Spleen (tissue), 11 donors: ENCODE results near the gene SNX1. TPM values are rescaled to one million over a fixed set of nuclear protein-coding genes. Genes with fewer than 3 reads are reported as not detected.

ENCODE experiments used
- DNase-seq: peaks from one replicate; pipeline ENCODE4 v3.0.0-alpha.2; 2020
- H3K27ac ChIP-seq, 8 donors: fragments of 200-600 bp; sonication (generic) in 7 of 8; 1 replicate in 4 of 8; 2 replicates in 4 of 8; pipeline versions ENCODE4 v1.5.0 to v1.8.0; 2016 to 2021; ENCODE audit warnings: inconsistent platforms in 4 of 8, mild to moderate bottlenecking in 4 of 8, moderate library complexity in 1 of 8
- H3K27me3 ChIP-seq, 7 donors: fragments of 200-600 bp; sonication (generic) in 6 of 7; replicated peaks in 1 of 7; 1 replicate in 4 of 7; 2 replicates in 3 of 7; pipeline versions ENCODE4 v1.5.0 to v1.8.0; 2016 to 2021; ENCODE audit warnings: inconsistent platforms in 3 of 7, mild to moderate bottlenecking in 1 of 7
- H3K36me3 ChIP-seq, 6 donors: fragments of 200-600 bp; sonication (generic) in 5 of 6; 1 replicate in 4 of 6; 2 replicates in 2 of 6; pipeline versions ENCODE4 v1.5.0 to v1.8.0; 2016 to 2021; ENCODE audit warnings: inconsistent platforms in 2 of 6
- H3K4me1 ChIP-seq, 6 donors: fragments of 200-600 bp; sonication (generic) in 5 of 6; 1 replicate in 3 of 6; 2 replicates in 3 of 6; pipeline versions ENCODE4 v1.5.0 to v1.8.0; 2016 to 2021; ENCODE audit warnings: inconsistent platforms in 3 of 6
- H3K4me3 ChIP-seq, 8 donors: fragments of 200-600 bp; sonication (generic) in 7 of 8; 1 replicate in 4 of 8; 2 replicates in 4 of 8; pipeline versions ENCODE4 v1.5.0 to v1.8.0; 2016 to 2021; ENCODE audit warnings: inconsistent platforms in 4 of 8, mild to moderate bottlenecking in 4 of 8, moderate library complexity in 2 of 8
- H3K9me3 ChIP-seq, 8 donors: fragments of 200-600 bp; sonication (generic) in 7 of 8; 1 replicate in 4 of 8; 2 replicates in 4 of 8; pipeline versions ENCODE4 v1.5.0 to v1.8.0; 2016 to 2021; ENCODE audit warnings: inconsistent platforms in 4 of 8
- POLR2A ChIP-seq, 3 donors: fragments of 450-650 bp; IDR thresholded peaks; one replicate each; pipeline ENCODE4 v1.5.1; 2017; ENCODE audit warnings: antibody characterized with exemption in 3 of 3, mild to moderate bottlenecking in 1 of 3
- POLR2AphosphoS5 ChIP-seq, 3 donors: sonication (generic); formaldehyde crosslinking; IDR thresholded peaks; one replicate each; pipeline ENCODE4 v1.5.1; 2017; ENCODE audit warnings: antibody characterized with exemption in 3 of 3
- WGBS, 5 donors: extraction: QIAGEN DNeasy Blood & Tissue Kit in 3 of 5; methylation state at CpG; one replicate each; pipeline versions ENCODE4 v1.1.5 to v1.1.7; 2013 to 2018; 5-methylcytosine and 5-hydroxymethylcytosine counted together
- intact Hi-C: fragments of 100-400 bp; cut with DNase I; formaldehyde crosslinking; loops from one replicate; pipeline ENCODE4 v1.15.0; 2023; ENCODE audit warnings: low total_unique reads
- polyA plus RNA-seq, 3 donors: library from polyadenylated mRNA; stranded (reverse); fragments of 200-250 nt; gene quantifications; one replicate each; pipeline ENCODE4 v1.2.1, GENCODE V29; 2013
- total RNA-seq, 7 donors: library from RNA; depleted of rRNA in 3 of 7; stranded (reverse); fragments of >200 nt in 3 of 7; fragmentation: NEBNext Ultra II Directional in 4 of 7; extraction: Animal tissue kit (Norgen Biotek cat#: 25700) in 4 of 7; gene quantifications; one replicate each; pipeline versions ENCODE4 v1.1.0 to v1.2.1, GENCODE V29; 2016 to 2021
- TF ChIP-seq, protein P1 (sequence below), 11 experiments: fragments of 200-600 bp in 7 of 11; fragments of 450-650 bp in 4 of 11; sonication (generic) in 4 of 11; IDR thresholded peaks in 8 of 11; conservative IDR thresholded peaks in 3 of 11; 1 replicate in 7 of 11; 2 replicates in 4 of 11; pipeline versions ENCODE4 v1.4.0 to v1.8.0; 2016 to 2021; ENCODE audit warnings: antibody characterized with exemption in 11 of 11, inconsistent platforms in 4 of 11, mild to moderate bottlenecking in 1 of 11
- donor health status: healthy with polysubstance abuse.
- donor health status: DM: no; HTN: no; CAD: no; lungs with moderate emphysema.
- donor health status: DM: no; HTN: no; CAD: no.
- donor health status: Bipolar disorder and iron deficiency.
- donor health status: healthy.
- donor health status: DM: no; HTN: no; CAD: no.
- donor health status: DM: yes; HTN: yes; CAD: no.

Gene SNX1
- total and polyA plus RNA-seq, 10 donors: 45.5 to 161 (median 112) TPM

DNA sequence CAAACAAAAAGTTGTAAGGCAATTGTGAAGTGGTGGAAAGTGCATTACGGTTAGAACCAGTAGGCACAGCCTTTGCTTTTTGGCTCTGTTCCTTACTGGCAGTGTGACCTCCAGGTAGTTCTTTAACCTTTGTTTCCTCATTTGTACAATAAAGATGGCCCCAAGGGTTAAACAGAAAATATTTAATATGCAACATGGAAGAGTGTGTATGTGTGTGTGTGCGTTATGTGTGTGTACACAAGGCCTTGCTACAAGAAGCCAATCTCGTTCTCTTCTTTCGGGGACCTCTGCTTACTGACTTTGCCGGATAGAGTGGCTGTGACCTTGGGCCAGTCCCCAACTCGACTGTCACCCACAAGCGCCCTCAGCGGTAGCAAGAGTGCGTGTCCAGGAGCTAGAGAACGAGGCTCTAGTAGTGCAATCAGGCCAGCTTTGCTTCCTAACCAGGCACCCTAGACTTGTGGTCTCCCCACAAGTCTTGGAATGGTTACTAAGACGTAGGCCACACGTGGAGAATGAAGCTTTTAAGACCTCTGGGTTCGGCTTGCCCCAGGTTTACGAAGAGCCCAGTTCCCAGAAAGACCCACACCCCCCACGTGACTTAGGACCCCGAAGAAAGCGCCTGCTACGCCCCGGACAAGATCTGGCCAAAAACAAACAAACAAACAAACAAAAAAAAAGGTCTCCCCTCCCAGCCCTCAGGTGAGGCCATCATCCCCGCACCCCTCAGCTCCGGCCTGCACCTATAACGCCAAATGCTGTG lies 2.7 kb upstream of the SNX1 start:
- DNase-seq: peak; percentile 88

DNA sequence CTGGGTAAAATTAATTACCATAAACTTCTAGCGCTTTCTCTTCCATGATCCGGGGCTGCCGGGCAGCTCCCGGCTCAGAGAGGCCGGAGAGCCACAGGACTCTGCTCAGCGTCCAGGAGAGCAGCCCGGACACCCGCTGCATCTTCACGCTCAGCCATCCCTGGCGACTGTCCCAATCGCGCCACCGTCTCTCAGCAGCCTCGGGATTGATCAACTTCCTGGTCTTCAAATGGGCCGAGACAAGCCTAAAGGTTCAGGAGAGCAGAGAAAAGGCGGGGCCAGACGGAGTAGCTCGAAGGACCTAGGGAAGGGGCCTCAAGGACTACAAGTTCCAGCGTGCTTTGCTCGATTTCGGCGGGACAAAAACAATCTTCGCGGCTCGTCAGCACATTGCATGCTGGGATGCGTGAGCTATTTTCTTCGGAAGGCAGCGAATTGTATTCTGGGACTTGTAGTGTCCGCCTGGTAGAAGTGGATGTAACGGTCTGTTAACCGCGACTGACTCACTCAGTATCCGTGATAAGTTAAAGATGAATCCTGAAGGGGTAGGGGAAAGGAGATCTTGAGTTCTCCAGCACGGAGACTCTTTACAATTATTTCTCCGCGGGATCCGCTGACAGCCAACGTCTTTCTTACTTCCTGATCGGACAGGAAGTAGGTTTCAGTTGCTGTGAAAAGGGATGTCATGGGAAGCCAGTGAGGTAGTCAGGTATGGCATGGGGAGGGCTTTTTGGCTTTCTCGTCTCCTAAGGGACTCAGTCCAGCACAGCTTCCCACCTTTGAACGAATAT lies 2.0 kb upstream of the SNX1 start, which contains the start of gene CIAO2A:
Gene CIAO2A, minus strand, starts transcription at position 212 of the 791 bp plus-strand sequence. Its CDS starts 70 bp downstream, at position 142.
- DNase-seq: peak; percentile 96
- Histone ChIP-seq H3K27ac (peak within 1 kb of the TSS; percentile 88 to 97 (median 94)), H3K27me3 (no peaks in the 10 kb centered on the region), H3K36me3 (peaks cover 0 to 5% (median under 1%) of the 10 kb centered on the region in 6 donors), H3K4me1 (peaks cover 49 to 89% (median 83%) of the 10 kb centered on the region in 6 donors), H3K4me3 (peak within 1 kb of the TSS; percentile 72 to 95 (median 83)), H3K9me3 (no peaks in the 10 kb centered on the region)
- 0 to 1% (median 0%) methylated on average over 37 to 41 of the region's 41 CpGs for whole genome bisulfite sequencing, 5 donors
- intact Hi-C loops: no loop called here
- peak; percentile 88 to 91 (median 90) for TF ChIP-seq POLR2AphosphoS5 (IDR thresholded peaks at IDR 0.05)
- peak in 2 of 3 donors; percentile 13 to 43 for TF ChIP-seq POLR2A (IDR thresholded peaks at IDR 0.05)
- TF ChIP-seq, protein P1, sequence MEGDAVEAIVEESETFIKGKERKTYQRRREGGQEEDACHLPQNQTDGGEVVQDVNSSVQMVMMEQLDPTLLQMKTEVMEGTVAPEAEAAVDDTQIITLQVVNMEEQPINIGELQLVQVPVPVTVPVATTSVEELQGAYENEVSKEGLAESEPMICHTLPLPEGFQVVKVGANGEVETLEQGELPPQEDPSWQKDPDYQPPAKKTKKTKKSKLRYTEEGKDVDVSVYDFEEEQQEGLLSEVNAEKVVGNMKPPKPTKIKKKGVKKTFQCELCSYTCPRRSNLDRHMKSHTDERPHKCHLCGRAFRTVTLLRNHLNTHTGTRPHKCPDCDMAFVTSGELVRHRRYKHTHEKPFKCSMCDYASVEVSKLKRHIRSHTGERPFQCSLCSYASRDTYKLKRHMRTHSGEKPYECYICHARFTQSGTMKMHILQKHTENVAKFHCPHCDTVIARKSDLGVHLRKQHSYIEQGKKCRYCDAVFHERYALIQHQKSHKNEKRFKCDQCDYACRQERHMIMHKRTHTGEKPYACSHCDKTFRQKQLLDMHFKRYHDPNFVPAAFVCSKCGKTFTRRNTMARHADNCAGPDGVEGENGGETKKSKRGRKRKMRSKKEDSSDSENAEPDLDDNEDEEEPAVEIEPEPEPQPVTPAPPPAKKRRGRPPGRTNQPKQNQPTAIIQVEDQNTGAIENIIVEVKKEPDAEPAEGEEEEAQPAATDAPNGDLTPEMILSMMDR (IDR thresholded peaks at IDR 0.05 in 8 of 11, conservative IDR thresholded peaks at IDR 0.05 in 3 of 11): peak in 2 of 11 experiments; percentile 22 to 25

More for the DNA sequence above, 2.7 kb upstream of the SNX1 start:
- H3K4me3 ChIP-seq: peak overlapping the region; percentile 72 to 95 (median 83)
- H3K27ac ChIP-seq: peak overlapping the region; percentile 88 to 97 (median 94)
- H3K36me3 ChIP-seq: peaks cover 0 to 13% (median 5%) of the 10 kb centered on the region in 6 donors
- 4 to 8% (median 5%) methylated on average over 20 to 22 of the region's 22 CpGs for WGBS, 5 donors
- intact Hi-C loops: no loop called here
- peak in 1 of 3 donors; percentile 21 for TF ChIP-seq POLR2AphosphoS5 (IDR thresholded peaks at IDR 0.05)
- TF ChIP-seq, protein P1 (IDR thresholded peaks at IDR 0.05 in 8 of 11, conservative IDR thresholded peaks at IDR 0.05 in 3 of 11): peak in 4 of 11 experiments; percentile 12 to 34 (median 19)
- no peak for TF ChIP-seq POLR2A (IDR thresholded peaks at IDR 0.05)
- peaks cover 46 to 89% (median 81%) of the 10 kb centered on the region in 6 donors for H3K4me1 ChIP-seq
- no peaks in the 10 kb centered on the region for H3K27me3 ChIP-seq
- H3K9me3 ChIP-seq: no peaks in the 10 kb centered on the region

DNA sequence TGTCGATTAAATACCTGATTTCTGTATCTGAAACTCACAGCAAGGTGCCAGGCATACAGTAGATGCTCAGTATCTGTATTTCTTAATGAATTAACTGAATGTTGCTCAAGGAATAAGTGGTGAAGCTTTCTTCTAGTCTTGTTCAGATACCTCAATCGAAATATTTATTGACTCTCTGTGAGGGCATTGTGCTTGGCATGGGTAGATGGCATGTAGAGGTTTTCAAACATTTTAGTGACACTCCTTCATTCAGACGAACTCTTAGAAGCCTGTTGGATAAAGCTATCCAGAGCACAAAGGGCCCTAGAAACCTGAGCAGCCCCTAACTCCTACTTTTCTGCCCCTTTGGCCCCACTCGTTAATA lies 369 bp upstream of the SNX1 start:
- peaks cover 54 to 89% (median 84%) of the 10 kb centered on the region in 6 donors for H3K4me1 ChIP-seq
- no peaks in the 10 kb centered on the region for H3K27me3 ChIP-seq
- TF ChIP-seq, protein P1 (IDR thresholded peaks at IDR 0.05 in 8 of 11, conservative IDR thresholded peaks at IDR 0.05 in 3 of 11): no peak
- no peak for TF ChIP-seq POLR2AphosphoS5 (IDR thresholded peaks at IDR 0.05)
- no peak for TF ChIP-seq POLR2A (IDR thresholded peaks at IDR 0.05)
- H3K36me3 ChIP-seq: peaks cover 0 to 6% (median 0%) of the 10 kb centered on the region in 6 donors
- intact Hi-C loops: no loop called here
- H3K27ac ChIP-seq: peak overlapping the region; percentile 76 to 96 (median 92)
- DNase-seq: no peak
- WGBS, 5 donors: 40 to 62% (median 43%) methylated on average over 3 to 4 of the region's 4 CpGs
- peak overlapping the region; percentile 85 to 99 (median 92) for H3K4me3 ChIP-seq
- no peaks in the 10 kb centered on the region for H3K9me3 ChIP-seq
